K562 (cell line): ENCODE measurements around the gene ACAT2. TPM values are rescaled to one million over a fixed set of nuclear protein-coding genes. Genes with fewer than 3 reads are reported as not detected.
A peak's percentile ranks its signal among the peaks of the same experiment; 100 is the strongest.

Source experiments
- BCLAF1 ChIP-seq, 2 experiments: fragments of 450-650 bp in 1 of 2; IDR thresholded peaks; 2 replicates each; pipeline ENCODE4 v1.6.1; 2011 to 2017; ENCODE audit warnings: low read depth in 2 of 2, antibody characterized with exemption in 1 of 2, borderline replicate concordance in 1 of 2, low read length in 1 of 2, mild to moderate bottlenecking in 1 of 2, mixed read lengths in 1 of 2; ENCODE audit not compliant: control insufficient read depth in 1 of 2
- KLF13 ChIP-seq: fragments of 450-650 bp; IDR thresholded peaks from 2 replicates; pipeline ENCODE4 v1.6.1; 2016; ENCODE audit warnings: missing genetic modification characterization, low read depth, mild to moderate bottlenecking, missing compliant biosample characterization, moderate library complexity, borderline replicate concordance
- LCOR ChIP-seq: sonication (generic); formaldehyde crosslinking; IDR thresholded peaks from 2 replicates; pipeline ENCODE4 v1.8.0; 2022; ENCODE audit warnings: mild to moderate bottlenecking, missing genetic modification reagents
- MAZ ChIP-seq, 2 experiments: fragments of 450-650 bp in 1 of 2; sonication (generic) in 1 of 2; formaldehyde crosslinking; IDR thresholded peaks in 1 of 2; conservative IDR thresholded peaks in 1 of 2; 2 replicates each; pipeline versions ENCODE4 v1.4.0 to v1.5.0; 2020; ENCODE audit warnings: mild to moderate bottlenecking in 1 of 2, missing genetic modification reagents in 1 of 2
- MBD2 ChIP-seq: sonication (generic); IDR thresholded peaks from 2 replicates; pipeline ENCODE4 v1.6.1; 2016; ENCODE audit warnings: low read depth, borderline replicate concordance
- NFATC3 ChIP-seq: fragments of 450-650 bp; IDR thresholded peaks from 2 replicates; pipeline ENCODE4 v1.6.1; 2017; ENCODE audit warnings: mild to moderate bottlenecking
- SLC30A9 ChIP-seq: fragments of 250-450 bp; sonication (Bioruptor Pico); IDR thresholded peaks from 2 replicates; pipeline ENCODE4 v1.8.0; 2022; ENCODE audit warnings: mild to moderate bottlenecking, moderate library complexity
- SMARCA4 ChIP-seq: fragments of 450-650 bp; IDR thresholded peaks from 2 replicates; pipeline ENCODE4 v1.6.1; 2016
- SNIP1 ChIP-seq: fragments of 450-650 bp; IDR thresholded peaks from 2 replicates; pipeline ENCODE4 v1.7.1; 2017; ENCODE audit warnings: low read depth, mild to moderate bottlenecking
- U2AF2 ChIP-seq: fragments of 200-400 bp; formaldehyde crosslinking; optimal IDR thresholded peaks from 2 replicates; pipeline ENCODE3; 2017; ENCODE audit warnings: low read depth, mild to moderate bottlenecking, low read length
- WHSC1 ChIP-seq: IDR thresholded peaks from one replicate; pipeline ENCODE4 v1.6.1; 2012; ENCODE audit warnings: low read length, control low read depth, inconsistent platforms
- ZBTB17 ChIP-seq: fragments of 450-650 bp; formaldehyde crosslinking; IDR thresholded peaks from 2 replicates; pipeline ENCODE4 v1.4.0; 2020; ENCODE audit warnings: mild to moderate bottlenecking
- ZBTB8A ChIP-seq: fragments of 450-650 bp; IDR thresholded peaks from 2 replicates; pipeline ENCODE4 v1.6.1; 2018; ENCODE audit warnings: mild to moderate bottlenecking, moderate library complexity; ENCODE audit not compliant: partially characterized antibody
- ZFPM2 ChIP-seq: fragments of 250-450 bp; sonication (Bioruptor Pico); IDR thresholded peaks from 2 replicates; pipeline ENCODE4 v1.5.1; 2022; ENCODE audit warnings: mild to moderate bottlenecking
- ZNF444 ChIP-seq: fragments of 250-450 bp; sonication (Bioruptor Pico); IDR thresholded peaks from 2 replicates; pipeline ENCODE4 v1.4.0; 2020; ENCODE audit warnings: mild to moderate bottlenecking, moderate library complexity
- ZNF696 ChIP-seq: fragments of 250-450 bp; sonication (Bioruptor Pico); conservative IDR thresholded peaks from 2 replicates; pipeline ENCODE4 v1.4.0; 2020; ENCODE audit warnings: mild to moderate bottlenecking, moderate library complexity
- ZNF764 ChIP-seq: fragments of 250-450 bp; sonication (Bioruptor Pico); IDR thresholded peaks from 2 replicates; pipeline ENCODE4 v1.4.0; 2020; ENCODE audit warnings: low read depth, mild to moderate bottlenecking, moderate library complexity
- ZNF780A ChIP-seq: fragments of 250-450 bp; sonication (Bioruptor Pico); IDR thresholded peaks from 2 replicates; pipeline ENCODE4 v1.5.0; 2021; ENCODE audit warnings: mild to moderate bottlenecking
- polyA plus RNA-seq, 8 experiments: library from polyadenylated mRNA; depleted of rRNA in 4 of 8; stranded (reverse) in 5 of 8; unstranded in 3 of 8; fragments of >200 nt; fragmentation: Nextera tagmentation in 2 of 8; fragmentation: Illumina TruSeq in 1 of 8; extraction: Ambion mirVana in 2 of 8; extraction: Trizol in 1 of 8; gene quantifications; 2 replicates each; pipeline versions ENCODE4 v1.2.1 to v1.2.3, GENCODE V29; 2011 to 2014; ENCODE audit warnings: inconsistent platforms in 1 of 8, missing spikeins in 1 of 8
- total RNA-seq, 7 experiments: library from RNA; depleted of rRNA in 6 of 7; stranded (reverse); fragments of >200 nt in 6 of 7; fragmentation: Illumina TruSeq in 2 of 7; extraction: Trizol in 2 of 7; gene quantifications; 2 replicates each; pipeline versions ENCODE4 v1.2.1 to v1.2.3, GENCODE V29; 2011 to 2021; ENCODE audit warnings: low replicate concordance in 1 of 7
- TF ChIP-seq, protein P1 (sequence below), 2 experiments: IDR thresholded peaks; 2 replicates each; pipeline ENCODE4 v1.6.1; 2012; ENCODE audit warnings: improper control_type of control experiment in 2 of 2, low read depth in 2 of 2, low read length in 2 of 2, borderline replicate concordance in 1 of 2
- TF ChIP-seq, protein P2 (sequence below): fragments of 250-450 bp; sonication (Bioruptor Pico); IDR thresholded peaks from 2 replicates; pipeline ENCODE4 v1.5.0; 2021; ENCODE audit warnings: mild to moderate bottlenecking, moderate library complexity

Gene ACAT2
- total and polyA plus RNA-seq, 9 of the 15 experiments (the other 6 are each of a cell fraction or from before 2014, with no cell fraction given) = 63.0 to 309 (median 144) TPM

- no peak for TF ChIP-seq LCOR (CRISPR knock-in tag)
- TF ChIP-seq, protein P1, sequence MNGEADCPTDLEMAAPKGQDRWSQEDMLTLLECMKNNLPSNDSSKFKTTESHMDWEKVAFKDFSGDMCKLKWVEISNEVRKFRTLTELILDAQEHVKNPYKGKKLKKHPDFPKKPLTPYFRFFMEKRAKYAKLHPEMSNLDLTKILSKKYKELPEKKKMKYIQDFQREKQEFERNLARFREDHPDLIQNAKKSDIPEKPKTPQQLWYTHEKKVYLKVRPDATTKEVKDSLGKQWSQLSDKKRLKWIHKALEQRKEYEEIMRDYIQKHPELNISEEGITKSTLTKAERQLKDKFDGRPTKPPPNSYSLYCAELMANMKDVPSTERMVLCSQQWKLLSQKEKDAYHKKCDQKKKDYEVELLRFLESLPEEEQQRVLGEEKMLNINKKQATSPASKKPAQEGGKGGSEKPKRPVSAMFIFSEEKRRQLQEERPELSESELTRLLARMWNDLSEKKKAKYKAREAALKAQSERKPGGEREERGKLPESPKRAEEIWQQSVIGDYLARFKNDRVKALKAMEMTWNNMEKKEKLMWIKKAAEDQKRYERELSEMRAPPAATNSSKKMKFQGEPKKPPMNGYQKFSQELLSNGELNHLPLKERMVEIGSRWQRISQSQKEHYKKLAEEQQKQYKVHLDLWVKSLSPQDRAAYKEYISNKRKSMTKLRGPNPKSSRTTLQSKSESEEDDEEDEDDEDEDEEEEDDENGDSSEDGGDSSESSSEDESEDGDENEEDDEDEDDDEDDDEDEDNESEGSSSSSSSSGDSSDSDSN (IDR thresholded peaks at IDR 0.05; ENCODE audit: borderline replicate concordance in 1 of 2, low read depth in 2 of 2, low read length in 2 of 2) = no peak
- no peak for TF ChIP-seq ZFPM2 (CRISPR knock-in tag)
- TF ChIP-seq NFATC3 = no peak
- TF ChIP-seq ZNF696 = no peak
- no peak for TF ChIP-seq WHSC1
- no peak for TF ChIP-seq MBD2
- TF ChIP-seq KLF13 (tag) = no peak
- TF ChIP-seq U2AF2 = no peak
- peak; percentile 22; the same call in 1 of the 2 replicates for TF ChIP-seq SMARCA4
- TF ChIP-seq ZBTB17 = no peak
- no peak for TF ChIP-seq ZNF444 (CRISPR knock-in tag)
- TF ChIP-seq ZNF780A (CRISPR knock-in tag) = no peak
- no peak for TF ChIP-seq SLC30A9 (CRISPR knock-in tag)
- TF ChIP-seq ZNF764 (CRISPR knock-in tag) = no peak
- no peak for TF ChIP-seq BCLAF1 (IDR thresholded peaks at IDR 0.05; ENCODE audit: borderline replicate concordance in 1 of 2, control insufficient read depth in 1 of 2, low read depth in 2 of 2, low read length in 1 of 2)
- TF ChIP-seq, protein P2, sequence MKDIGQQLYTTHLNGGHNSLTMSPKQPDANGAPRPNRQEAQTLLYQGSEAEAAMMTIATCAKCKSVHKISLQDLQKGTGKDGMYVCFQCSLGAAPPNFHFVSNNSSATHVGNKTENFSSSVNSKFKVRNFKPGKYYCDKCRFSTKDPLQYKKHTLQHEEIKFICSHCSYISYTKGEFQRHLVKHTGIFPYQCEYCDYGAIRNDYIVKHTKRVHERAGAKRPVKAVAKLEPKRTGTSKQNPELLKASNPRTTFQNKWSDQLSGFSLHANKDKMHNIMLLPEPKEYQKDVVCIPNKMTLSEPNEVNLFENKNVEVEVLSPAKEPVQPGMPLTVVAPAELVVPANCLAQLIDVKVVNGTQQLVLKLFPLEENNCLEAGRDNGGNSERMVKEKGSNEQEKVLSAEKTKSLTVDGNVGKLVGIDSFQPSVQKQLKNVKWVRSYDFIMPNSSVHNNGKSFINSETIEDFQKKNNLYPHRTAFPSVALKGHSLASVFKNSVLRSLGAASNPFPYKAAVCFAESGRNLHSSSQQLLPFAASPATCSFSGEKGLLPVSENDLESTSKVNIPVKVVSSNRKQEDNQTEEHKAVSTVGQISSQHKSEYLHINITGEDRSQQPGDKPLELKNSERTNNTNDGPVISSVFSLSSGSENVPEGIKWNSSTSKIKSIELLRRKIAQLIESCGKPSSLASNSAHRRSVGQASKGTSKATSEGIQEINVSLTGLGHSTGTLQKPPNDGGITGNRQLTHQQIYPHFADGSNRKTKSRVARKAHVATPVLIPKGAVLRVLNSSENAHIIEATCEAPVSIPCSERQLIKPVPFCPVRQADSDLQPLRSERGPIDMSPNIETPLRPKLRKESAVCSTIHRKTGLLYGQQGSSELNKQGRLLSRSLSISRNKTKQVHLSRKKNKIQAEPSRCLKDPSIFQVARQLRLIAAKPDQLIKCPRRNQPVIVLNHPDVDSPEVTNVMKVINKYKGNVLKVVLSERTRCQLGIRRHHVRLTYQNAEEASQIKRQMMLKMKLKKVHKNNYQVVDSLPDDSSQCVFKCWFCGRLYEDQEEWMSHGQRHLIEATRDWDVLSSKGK (CRISPR knock-in tag) = no peak
- no peak for TF ChIP-seq ZBTB8A
- TF ChIP-seq MAZ (CRISPR knock-in tag; conservative IDR thresholded peaks at IDR 0.05 in 1 of 2, IDR thresholded peaks at IDR 0.05 in 1 of 2) = 0 out of 4 replicates have a peak, but pooled peaks of 1 of the 2 experiments have one; percentile 10
- no peak for TF ChIP-seq SNIP1
Observed at GRCh38 chr6:159805440-159806020, 43.7 kb downstream of the ACAT2 start (continued).
